Astrocyte (in vitro differentiated cells and primary cell): Measurements from ENCODE around the gene SPINK14.

Experiments
- CTCF ChIP-seq: IDR thresholded peaks from 2 replicates; pipeline ENCODE4 v1.5.1; 2011; ENCODE audit warnings: low read depth, mild to moderate bottlenecking, inconsistent platforms, low read length, moderate library complexity; ENCODE audit not compliant: insufficient read depth
- EZH2 ChIP-seq: IDR thresholded peaks from 2 replicates; pipeline ENCODE4 v1.6.1; 2012; ENCODE audit warnings: mild to moderate bottlenecking, low read length, inconsistent platforms; ENCODE audit not compliant: insufficient read depth

- TF ChIP-seq CTCF: no peak
- TF ChIP-seq EZH2: no peak
Observed at GRCh38 chr5:148201151-148201550, 32.8 kb downstream of the SPINK14 start.
